Mesodermal cell (in vitro differentiated cells): ENCODE data around the gene CIT.

ENCODE experiments used
- H3K27ac ChIP-seq: 2 replicates; pipeline ENCODE4 v1.7.0; 2013; ENCODE audit warnings: mild to moderate bottlenecking, low read depth, low read length, moderate library complexity; ENCODE audit not compliant: severe bottlenecking
- H3K36me3 ChIP-seq: 2 replicates; pipeline ENCODE4 v1.7.1; 2013; ENCODE audit warnings: mild to moderate bottlenecking, low read length, moderate library complexity; ENCODE audit not compliant: control insufficient read depth, insufficient read depth
- H3K4me1 ChIP-seq: one replicate; pipeline ENCODE4 v1.7.1; 2013; ENCODE audit warnings: mild to moderate bottlenecking, low read length; ENCODE audit not compliant: insufficient read depth, control insufficient read depth, poor library complexity, severe bottlenecking
- H3K4me3 ChIP-seq: 2 replicates; pipeline ENCODE4 v1.7.0; 2013; ENCODE audit warnings: low read length, control low read depth, mild to moderate bottlenecking; ENCODE audit not compliant: insufficient read depth, poor library complexity, severe bottlenecking; ENCODE audit errors: extremely low read depth
- H3K9me3 ChIP-seq: 2 replicates; pipeline ENCODE4 v1.7.1; 2013; ENCODE audit warnings: mild to moderate bottlenecking, low read length, moderate library complexity; ENCODE audit not compliant: control insufficient read depth
- WGBS, 2 experiments: methylation state at CpG; one replicate each; pipeline ENCODE4 v1.1.5; 2013; ENCODE audit warnings: missing lambda C conversion rate in 2 of 2; ENCODE audit not compliant: insufficient coverage in 2 of 2; 5-methylcytosine and 5-hydroxymethylcytosine counted together

Gene CIT

DNA sequence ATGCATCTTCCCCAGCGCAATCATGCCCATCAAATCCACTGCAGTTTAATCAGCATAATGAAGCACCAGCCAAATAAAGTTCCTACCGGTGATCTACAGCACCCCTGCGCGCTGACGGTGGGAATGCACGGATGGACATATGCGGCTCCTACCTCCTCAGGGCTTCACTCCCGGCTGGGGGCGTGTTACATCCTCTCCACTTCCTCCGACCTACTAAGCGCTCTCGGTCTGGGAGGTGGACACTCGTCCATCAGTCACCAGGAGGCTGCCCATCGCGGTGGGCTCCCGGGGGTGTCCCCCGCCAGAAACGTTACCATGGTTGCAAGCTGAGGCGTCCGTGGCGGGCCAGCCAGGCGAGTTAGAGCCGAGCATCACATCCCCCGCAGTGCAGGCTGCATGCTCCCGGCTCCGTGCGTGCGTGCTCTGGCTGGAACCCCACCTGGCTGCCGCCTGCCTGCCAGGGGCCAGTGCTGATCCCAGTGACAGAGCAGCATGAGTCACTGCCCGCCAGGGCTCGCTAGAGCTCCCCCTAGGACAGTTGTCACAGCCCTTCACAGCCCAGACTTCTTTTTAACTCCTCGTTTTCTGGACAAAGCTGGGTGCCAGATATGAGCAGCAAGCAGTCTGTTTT is 73.0 kb downstream of the CIT start:
- peaks cover 27% of the 10 kb centered on the region for H3K36me3 ChIP-seq
- H3K9me3 ChIP-seq = no peaks in the 10 kb centered on the region
- no peak overlapping the region for H3K4me3 ChIP-seq
- 10 to 18% methylated on average over 25 to 31 of the region's 32 CpGs for WGBS, 2 experiments
- H3K4me1 ChIP-seq = no peaks in the 10 kb centered on the region
- H3K27ac ChIP-seq = peak overlapping the region; percentile 39

DNA sequence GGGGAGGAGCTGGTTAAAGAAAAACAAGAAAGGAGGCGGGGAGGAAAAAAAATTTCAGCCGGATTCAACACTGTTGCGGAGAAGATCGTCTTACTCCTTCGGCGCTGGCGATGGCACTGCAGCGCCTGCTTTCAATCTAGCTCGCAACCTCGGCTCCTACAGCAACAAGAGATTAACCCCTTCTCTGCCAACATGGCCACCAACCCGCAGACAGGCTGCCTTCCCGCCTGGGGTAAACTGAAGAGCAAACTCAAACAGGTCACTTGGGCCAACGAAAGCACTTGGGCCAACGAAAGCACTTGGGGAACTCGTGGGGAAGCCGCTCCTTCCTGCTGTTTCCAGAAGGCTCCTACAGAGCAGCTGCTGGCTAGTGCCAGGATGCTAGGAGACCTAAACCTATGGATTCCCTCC is 73.7 kb downstream of the CIT start:
- WGBS, 2 experiments = 10 to 12% methylated on average over 13 to 16 of the region's 16 CpGs
- H3K4me3 ChIP-seq = no peak overlapping the region
- no peaks in the 10 kb centered on the region for H3K4me1 ChIP-seq
- H3K36me3 ChIP-seq = peaks cover 28% of the 10 kb centered on the region
- peak overlapping the region; percentile 39 for H3K27ac ChIP-seq
- no peaks in the 10 kb centered on the region for H3K9me3 ChIP-seq

DNA sequence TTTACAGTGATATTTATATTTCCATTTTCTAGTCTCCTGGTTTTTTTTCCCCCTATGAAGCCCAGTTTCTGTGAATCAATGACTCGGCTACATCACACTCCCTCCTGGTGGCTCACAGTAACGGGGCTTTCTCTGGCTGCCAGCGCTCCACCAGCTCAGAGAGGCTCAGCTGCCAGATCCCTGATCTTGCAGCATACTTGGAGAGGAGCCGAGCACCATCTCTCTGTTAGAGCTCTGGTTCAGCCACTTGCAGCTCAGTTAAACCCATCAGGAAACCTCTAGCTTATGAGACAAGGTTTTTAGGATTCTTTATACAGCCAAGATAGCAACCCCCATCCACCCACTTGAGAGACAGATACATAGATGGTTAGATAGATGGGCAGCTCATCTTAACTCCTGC is 74.6 kb downstream of the CIT start:
- Histone ChIP-seq H3K36me3 (peaks cover 30% of the 10 kb centered on the region), H3K9me3 (no peaks in the 10 kb centered on the region), H3K4me3 (no peak overlapping the region), H3K4me1 (no peaks in the 10 kb centered on the region), H3K27ac (no peak overlapping the region)
- WGBS, 2 experiments = 68 to 77% methylated on average over 4 of the region's 4 CpGs

DNA sequence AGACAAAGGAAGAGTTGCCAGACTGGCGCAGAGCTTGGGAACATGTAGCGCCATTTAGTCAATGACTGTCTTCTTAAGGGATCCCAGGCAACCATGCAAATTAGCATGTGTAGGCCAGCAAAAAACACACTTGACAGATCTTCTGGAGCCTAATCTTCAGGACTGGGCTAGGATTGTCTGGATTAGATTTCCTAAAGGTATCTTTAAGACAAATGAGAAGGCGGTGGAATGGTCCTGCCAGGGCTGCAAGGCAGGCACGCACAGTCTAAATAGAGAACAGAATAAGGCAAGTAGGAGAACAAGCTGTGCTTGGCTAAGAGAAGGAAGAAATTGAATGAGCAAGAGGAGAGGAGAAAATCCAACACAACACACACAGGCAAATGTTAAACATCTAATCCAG is 80.0 kb downstream of the CIT start:
- Histone ChIP-seq H3K27ac (no peak overlapping the region), H3K4me3 (no peak overlapping the region)
- 93% methylated on average over 2 to 4 of the region's 4 CpGs for WGBS, 2 experiments

DNA sequence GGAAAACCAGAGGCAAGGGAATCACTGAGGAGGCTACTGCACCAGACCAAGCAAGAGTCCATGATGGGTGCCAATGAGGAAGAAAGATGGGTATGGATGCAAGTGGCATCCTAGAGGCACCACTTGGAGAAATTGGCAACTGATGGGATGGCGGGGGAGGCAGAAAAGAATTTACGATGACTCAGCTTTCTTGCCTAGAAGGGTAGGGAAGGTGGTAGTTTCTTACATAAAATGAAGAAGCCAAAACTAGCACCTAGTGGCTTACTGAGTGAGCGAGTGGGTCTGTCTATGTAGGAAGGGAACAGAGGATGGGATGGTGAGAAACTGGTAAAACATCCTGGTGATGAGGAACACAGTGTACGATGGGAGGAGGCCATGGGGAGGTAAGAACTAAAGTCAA is 80.8 kb downstream of the CIT start:
- Histone ChIP-seq H3K9me3 (no peaks in the 10 kb centered on the region), H3K36me3 (peaks cover 46% of the 10 kb centered on the region)
- 97 to 100% methylated on average over 3 to 4 of the region's 4 CpGs for WGBS, 2 experiments

More for the DNA sequence above, 80.0 kb downstream of the CIT start:
- Histone ChIP-seq H3K9me3 (no peaks in the 10 kb centered on the region), H3K4me1 (no peaks in the 10 kb centered on the region), H3K36me3 (peaks cover 48% of the 10 kb centered on the region)

DNA sequence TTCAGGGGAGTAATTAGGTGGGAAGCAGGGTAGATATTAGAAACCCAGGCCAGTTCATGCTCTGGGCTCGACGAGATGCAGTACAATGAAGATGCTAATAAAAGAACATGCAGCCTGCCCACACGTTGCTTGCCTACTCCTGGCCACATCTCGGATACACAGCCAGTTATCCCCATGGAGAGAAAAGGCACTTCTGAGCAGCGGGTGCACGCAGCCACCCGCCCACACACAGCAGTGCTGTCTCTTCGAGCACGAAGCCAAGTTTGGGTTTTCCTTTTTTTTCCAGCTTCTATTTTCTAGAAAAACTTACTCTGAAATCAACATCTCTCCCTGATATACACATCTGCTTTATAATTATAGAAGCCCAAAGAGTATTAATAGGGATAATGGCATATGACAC is 85.7 kb downstream of the CIT start:
- Histone ChIP-seq H3K36me3 (peaks cover 25% of the 10 kb centered on the region), H3K4me3 (no peak overlapping the region), H3K9me3 (no peaks in the 10 kb centered on the region), H3K4me1 (no peaks in the 10 kb centered on the region), H3K27ac (no peak overlapping the region)
- WGBS, 2 experiments = 89 to 94% methylated on average over 5 to 8 of the region's 9 CpGs

More for the DNA sequence above, 80.8 kb downstream of the CIT start:
- Histone ChIP-seq H3K27ac (no peak overlapping the region), H3K4me1 (no peaks in the 10 kb centered on the region), H3K4me3 (no peak overlapping the region)

DNA sequence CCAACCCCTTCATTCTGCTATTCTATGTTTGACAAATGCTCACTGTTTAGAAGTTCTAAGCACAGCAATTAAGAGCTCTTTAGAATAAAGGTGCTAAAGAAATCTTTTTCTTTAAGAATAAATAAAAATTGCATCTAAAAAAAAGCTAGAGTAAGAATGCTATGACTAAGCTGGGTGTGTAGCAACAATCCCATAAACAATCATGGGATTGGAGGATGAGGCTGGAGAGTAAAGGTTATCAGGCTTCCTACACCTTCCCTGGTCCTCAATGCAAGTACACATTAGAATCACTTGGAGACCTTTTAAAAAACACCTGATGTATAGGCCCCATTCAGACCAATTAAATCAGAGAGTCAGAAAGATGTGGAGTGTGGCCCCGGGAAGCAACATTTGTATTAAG is 88.3 kb downstream of the CIT start:
- 100% methylated on average over 1 of the region's 1 CpG for WGBS, 2 experiments
- Histone ChIP-seq H3K4me1 (no peaks in the 10 kb centered on the region), H3K27ac (no peak overlapping the region), H3K4me3 (no peak overlapping the region), H3K9me3 (no peaks in the 10 kb centered on the region), H3K36me3 (peaks cover 34% of the 10 kb centered on the region)

DNA sequence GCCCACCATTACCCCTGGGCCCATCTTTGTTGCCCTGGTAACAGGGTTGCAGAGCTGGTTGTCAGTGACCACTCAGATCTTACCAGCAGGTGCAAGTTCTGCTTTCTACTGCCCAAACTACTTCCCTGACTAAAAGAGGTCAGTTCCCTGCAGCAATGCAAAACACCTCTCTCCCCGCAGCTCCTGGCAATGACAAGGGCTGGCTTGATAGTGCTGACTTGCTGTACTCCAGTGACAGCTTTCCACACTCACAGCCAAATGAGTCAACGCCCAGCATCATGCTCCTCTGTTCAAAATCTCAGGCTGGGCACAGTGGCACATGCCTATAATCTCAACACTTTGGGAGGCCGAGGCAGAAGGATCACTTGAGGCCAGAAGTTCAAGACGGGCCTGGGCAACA is 90.6 kb downstream of the CIT start:
- 90 to 97% methylated on average over 2 to 3 of the region's 4 CpGs for whole genome bisulfite sequencing, 2 experiments
- H3K4me1 ChIP-seq = no peaks in the 10 kb centered on the region

DNA sequence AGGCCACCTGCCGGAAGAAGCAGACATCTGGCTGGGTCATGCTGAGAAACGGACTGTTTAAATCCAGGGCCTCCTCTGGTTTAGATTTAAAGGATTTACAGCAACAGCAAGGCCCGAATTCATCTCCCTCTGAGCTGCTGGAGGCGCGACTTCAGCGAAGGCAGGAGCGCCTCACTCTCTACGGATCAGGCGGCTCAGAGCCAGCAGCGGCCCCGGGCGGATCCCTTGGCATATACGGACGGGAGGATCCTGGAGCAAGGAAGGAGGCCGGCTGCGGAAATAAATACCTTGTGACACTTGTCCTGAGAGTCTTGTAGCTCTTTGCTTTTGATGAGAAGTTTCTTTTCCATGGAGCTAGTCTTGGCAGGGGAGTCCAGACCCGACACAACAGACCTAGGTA is 92.4 kb downstream of the CIT start:
- no peak overlapping the region for H3K4me3 ChIP-seq
- no peak overlapping the region for H3K27ac ChIP-seq
- H3K4me1 ChIP-seq = no peaks in the 10 kb centered on the region
- H3K36me3 ChIP-seq = peaks cover 50% of the 10 kb centered on the region
- WGBS, 2 experiments = 95 to 97% methylated on average over 16 to 17 of the region's 17 CpGs
- H3K9me3 ChIP-seq = no peaks in the 10 kb centered on the region

More for the DNA sequence above, 90.6 kb downstream of the CIT start:
- no peak overlapping the region for H3K27ac ChIP-seq
- peaks cover 47% of the 10 kb centered on the region for H3K36me3 ChIP-seq
- no peak overlapping the region for H3K4me3 ChIP-seq
- no peaks in the 10 kb centered on the region for H3K9me3 ChIP-seq

DNA sequence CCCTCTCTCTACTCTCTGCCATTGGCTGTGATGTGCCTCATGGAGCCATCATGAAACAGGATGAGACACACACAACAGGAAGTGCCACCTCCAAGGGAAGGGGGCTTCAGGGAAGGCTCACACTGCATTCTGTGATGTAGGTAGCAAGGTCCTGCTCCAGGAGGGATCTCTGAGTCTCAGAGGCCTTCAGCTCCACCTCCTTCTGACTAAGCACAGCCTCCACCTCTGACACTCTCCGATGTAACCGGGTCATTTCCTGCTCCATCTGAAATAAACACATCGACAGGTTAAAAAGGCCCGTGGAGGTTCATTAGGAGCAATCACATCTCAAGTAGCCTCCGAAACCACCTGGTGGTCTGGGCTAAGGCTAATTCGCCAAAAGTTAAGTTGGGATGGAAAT is 93.3 kb downstream of the CIT start:
- no peak overlapping the region for H3K4me3 ChIP-seq
- 96 to 97% methylated on average over 6 of the region's 6 CpGs for WGBS, 2 experiments
- no peaks in the 10 kb centered on the region for H3K4me1 ChIP-seq
- peaks cover 55% of the 10 kb centered on the region for H3K36me3 ChIP-seq
- no peaks in the 10 kb centered on the region for H3K9me3 ChIP-seq
- H3K27ac ChIP-seq = no peak overlapping the region

DNA sequence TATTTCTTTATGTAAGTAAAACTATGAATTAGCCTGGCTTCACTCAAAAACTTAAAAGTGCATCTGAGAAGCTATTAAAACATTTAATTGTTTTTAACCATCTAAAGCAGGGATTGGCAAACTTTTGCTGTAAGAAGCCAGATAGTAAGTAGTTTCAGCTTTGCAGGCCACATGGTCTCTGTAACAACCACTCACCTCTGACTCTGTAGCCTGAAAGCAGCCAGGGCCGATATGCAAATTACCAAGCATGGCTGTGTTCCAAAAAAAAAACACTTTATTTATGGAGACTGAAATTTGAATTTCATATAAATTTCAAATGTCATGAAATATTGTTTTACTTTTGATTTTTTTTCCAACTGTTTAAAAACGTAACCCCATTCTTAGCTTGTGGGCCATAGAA is 95.3 kb downstream of the CIT start:
- no CpG with 5 or more reads among the region's 2 CpGs for WGBS, 2 experiments
- Histone ChIP-seq H3K27ac (no peak overlapping the region), H3K9me3 (no peaks in the 10 kb centered on the region), H3K4me3 (no peak overlapping the region), H3K4me1 (no peaks in the 10 kb centered on the region), H3K36me3 (peaks cover 56% of the 10 kb centered on the region)
